HepG2 (cell line): ENCODE results near the gene BIK. TPM values are rescaled to one million over a fixed set of nuclear protein-coding genes. Genes with fewer than 3 reads are reported as not detected.

Experiments used
- ATF4 ChIP-seq, 2 experiments: fragments of 450-650 bp in 1 of 2; sonication (generic) in 1 of 2; formaldehyde crosslinking; IDR thresholded peaks; 2 replicates each; pipeline versions ENCODE4 v1.5.0 to v1.8.0; 2020 to 2022; ENCODE audit warnings: mild to moderate bottlenecking in 1 of 2, missing genetic modification reagents in 1 of 2
- DNMT1 ChIP-seq: sonication (generic); formaldehyde crosslinking; IDR thresholded peaks from 2 replicates; pipeline ENCODE4 v1.5.1; 2020; ENCODE audit warnings: mild to moderate bottlenecking, missing genetic modification reagents
- GTF2F1 ChIP-seq: fragments of 150-350 bp; IDR thresholded peaks from 2 replicates; pipeline ENCODE4 v1.6.1; 2014; ENCODE audit warnings: low read length
- HMGXB3 ChIP-seq: sonication (generic); formaldehyde crosslinking; IDR thresholded peaks from 2 replicates; pipeline ENCODE4 v1.4.0; 2020; ENCODE audit warnings: missing genetic modification reagents, borderline replicate concordance
- KAT7 ChIP-seq: IDR thresholded peaks from 2 replicates; pipeline ENCODE4 v1.6.1; 2018; ENCODE audit warnings: borderline replicate concordance, missing compliant biosample characterization
- MED1 ChIP-seq: sonication (generic); formaldehyde crosslinking; IDR thresholded peaks from 2 replicates; pipeline ENCODE4 v1.4.0; 2020; ENCODE audit warnings: missing genetic modification reagents
- NR2F1 ChIP-seq, 2 experiments: fragments of 450-650 bp in 1 of 2; formaldehyde crosslinking in 1 of 2; IDR thresholded peaks; 2 replicates each; pipeline versions ENCODE4 v1.5.0 to v1.6.1; 2016 to 2020; ENCODE audit warnings: mild to moderate bottlenecking in 1 of 2, missing compliant biosample characterization in 1 of 2, missing genetic modification reagents in 1 of 2, moderate library complexity in 1 of 2
- SYNCRIP ChIP-seq: fragments of 200-400 bp; formaldehyde crosslinking; IDR thresholded peaks from 2 replicates; pipeline ENCODE4 v1.6.1; 2018; ENCODE audit warnings: mild to moderate bottlenecking, low read depth, low read length; ENCODE audit not compliant: insufficient read depth
- TBL1XR1 ChIP-seq: fragments of 150-350 bp; IDR thresholded peaks from 2 replicates; pipeline ENCODE4 v1.6.1; 2014; ENCODE audit warnings: borderline replicate concordance, low read length; ENCODE audit not compliant: partially characterized antibody
- XBP1 ChIP-seq: sonication (generic); formaldehyde crosslinking; IDR thresholded peaks from 2 replicates; pipeline ENCODE4 v1.5.0; 2020; ENCODE audit warnings: missing genetic modification reagents
- ZNF549 ChIP-seq: sonication (generic); formaldehyde crosslinking; IDR thresholded peaks from 2 replicates; pipeline ENCODE4 v1.5.0; 2020; ENCODE audit warnings: missing genetic modification reagents
- ZNF564 ChIP-seq: sonication (generic); formaldehyde crosslinking; IDR thresholded peaks from 2 replicates; pipeline ENCODE4 v1.8.1; 2023; ENCODE audit warnings: mild to moderate bottlenecking, missing genetic modification reagents
- ZNF660 ChIP-seq: sonication (generic); formaldehyde crosslinking; IDR thresholded peaks from 2 replicates; pipeline ENCODE4 v1.5.1; 2020; ENCODE audit warnings: mild to moderate bottlenecking, low read depth, missing genetic modification reagents, borderline replicate concordance
- ZNF670 ChIP-seq: sonication (generic); formaldehyde crosslinking; IDR thresholded peaks from 2 replicates; pipeline ENCODE4 v1.8.0; 2022; ENCODE audit warnings: mild to moderate bottlenecking, missing genetic modification reagents, borderline replicate concordance
- ZNF713 ChIP-seq: sonication (generic); formaldehyde crosslinking; IDR thresholded peaks from 2 replicates; pipeline ENCODE4 v1.4.0; 2020; ENCODE audit warnings: mild to moderate bottlenecking, missing genetic modification reagents
- ZNF724P ChIP-seq: sonication (generic); formaldehyde crosslinking; IDR thresholded peaks from 2 replicates; pipeline ENCODE4 v1.8.0; 2022; ENCODE audit warnings: missing genetic modification reagents, borderline replicate concordance
- ZNF879 ChIP-seq: sonication (generic); formaldehyde crosslinking; IDR thresholded peaks from 2 replicates; pipeline ENCODE4 v1.8.1; 2023; ENCODE audit warnings: missing genetic modification reagents
- polyA plus RNA-seq, 8 experiments: library from polyadenylated mRNA; depleted of rRNA in 3 of 8; stranded (reverse) in 7 of 8; unstranded in 1 of 8; fragments of >200 nt; fragmentation: Illumina TruSeq in 4 of 8; extraction: Trizol in 4 of 8; gene quantifications; 2 replicates each; pipeline versions ENCODE4 v1.2.1 to v1.2.3, GENCODE V29; 2011 to 2016; ENCODE audit warnings: low read depth in 4 of 8, missing spikeins in 1 of 8, mixed read lengths in 1 of 8; ENCODE audit not compliant: insufficient read depth in 1 of 8
- total RNA-seq, 5 experiments: library from RNA; depleted of rRNA; stranded (reverse); fragments of >200 nt; fragmentation: Illumina TruSeq; extraction: Trizol; gene quantifications; 2 replicates each; pipeline ENCODE4 v1.2.3, GENCODE V29; 2016; ENCODE audit warnings: low read depth in 1 of 5
- TF ChIP-seq, protein P1 (sequence below): sonication (generic); formaldehyde crosslinking; IDR thresholded peaks from 2 replicates; pipeline ENCODE4 v1.4.0; 2020; ENCODE audit warnings: low read depth, missing genetic modification reagents
- TF ChIP-seq, protein P2 (sequence below): sonication (generic); formaldehyde crosslinking; IDR thresholded peaks from 2 replicates; pipeline ENCODE4 v1.8.0; 2022; ENCODE audit warnings: mild to moderate bottlenecking, missing genetic modification reagents, borderline replicate concordance

Gene BIK
- total and polyA plus RNA-seq, 2 of the 13 experiments (the other 11 are each of a cell fraction or from before 2014, with no cell fraction given) = 0.54 to 0.80 TPM

DNA sequence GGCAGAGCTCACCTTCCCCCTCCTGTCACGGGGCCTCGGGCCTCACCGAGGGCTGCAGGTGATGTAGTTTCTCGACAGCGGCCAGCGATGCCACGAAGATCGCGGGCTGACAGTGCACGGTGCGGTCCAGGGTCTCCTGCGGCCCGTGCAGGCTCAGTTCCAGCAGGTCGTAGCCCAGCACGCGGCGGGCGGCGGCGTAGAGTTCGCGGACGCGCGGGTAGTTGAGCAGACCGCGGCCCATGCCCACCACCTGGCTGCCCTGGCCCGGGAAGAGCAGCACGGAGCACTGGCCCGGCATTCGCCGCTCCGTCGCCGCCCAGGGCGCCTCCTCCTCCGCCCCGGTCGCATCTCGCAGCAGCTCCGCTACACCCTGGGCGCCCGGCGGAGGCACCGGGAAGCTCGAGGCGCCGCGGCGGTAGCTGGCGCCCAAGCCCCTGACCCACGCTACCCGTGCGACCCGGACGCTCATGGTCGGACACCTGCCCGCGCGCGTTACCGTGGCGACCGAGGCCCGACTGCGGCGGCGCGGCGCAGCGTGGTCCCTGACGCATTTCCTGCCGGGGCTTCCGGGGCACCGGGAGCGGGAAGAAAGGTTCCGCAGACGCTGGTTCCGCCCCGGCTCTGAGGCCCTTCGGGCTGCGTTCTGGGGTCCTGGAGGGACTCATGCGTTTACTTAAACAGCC lies 32.5 kb downstream of the BIK start, which contains the start of gene MCAT (continued):
- TF ChIP-seq HMGXB3 (CRISPR knock-in tag) (no peak; the same call in 1 of the 2 replicates), ZNF670 (CRISPR knock-in tag) (no peak), MED1 (CRISPR knock-in tag) (peak; percentile 63; the same call in 1 of the 2 replicates), ZNF879 (CRISPR knock-in tag) (no peak), TBL1XR1 (peak; percentile 44), NR2F1 (CRISPR knock-in tag; IDR thresholded peaks at IDR 0.05) (peak in 1 of 2 experiments; percentile 27; a peak in 1 of 4 replicates), DNMT1 (no peak), ZNF549 (CRISPR knock-in tag) (no peak), ZNF713 (peak; percentile 83; the same call in 1 of the 2 replicates), ZNF564 (no peak), GTF2F1 (no peak), ZNF724P (CRISPR knock-in tag) (peak; percentile 32; the same call in 1 of the 2 replicates), KAT7 (peak; percentile 87; the same call in 1 of the 2 replicates), ZNF660 (0 out of 2 replicates have a peak, but pooled peaks have one; percentile 29), XBP1 (CRISPR knock-in tag) (no peak), ATF4 (CRISPR knock-in tag; IDR thresholded peaks at IDR 0.05) (no peak), SYNCRIP (no peak)
- TF ChIP-seq, protein P1, sequence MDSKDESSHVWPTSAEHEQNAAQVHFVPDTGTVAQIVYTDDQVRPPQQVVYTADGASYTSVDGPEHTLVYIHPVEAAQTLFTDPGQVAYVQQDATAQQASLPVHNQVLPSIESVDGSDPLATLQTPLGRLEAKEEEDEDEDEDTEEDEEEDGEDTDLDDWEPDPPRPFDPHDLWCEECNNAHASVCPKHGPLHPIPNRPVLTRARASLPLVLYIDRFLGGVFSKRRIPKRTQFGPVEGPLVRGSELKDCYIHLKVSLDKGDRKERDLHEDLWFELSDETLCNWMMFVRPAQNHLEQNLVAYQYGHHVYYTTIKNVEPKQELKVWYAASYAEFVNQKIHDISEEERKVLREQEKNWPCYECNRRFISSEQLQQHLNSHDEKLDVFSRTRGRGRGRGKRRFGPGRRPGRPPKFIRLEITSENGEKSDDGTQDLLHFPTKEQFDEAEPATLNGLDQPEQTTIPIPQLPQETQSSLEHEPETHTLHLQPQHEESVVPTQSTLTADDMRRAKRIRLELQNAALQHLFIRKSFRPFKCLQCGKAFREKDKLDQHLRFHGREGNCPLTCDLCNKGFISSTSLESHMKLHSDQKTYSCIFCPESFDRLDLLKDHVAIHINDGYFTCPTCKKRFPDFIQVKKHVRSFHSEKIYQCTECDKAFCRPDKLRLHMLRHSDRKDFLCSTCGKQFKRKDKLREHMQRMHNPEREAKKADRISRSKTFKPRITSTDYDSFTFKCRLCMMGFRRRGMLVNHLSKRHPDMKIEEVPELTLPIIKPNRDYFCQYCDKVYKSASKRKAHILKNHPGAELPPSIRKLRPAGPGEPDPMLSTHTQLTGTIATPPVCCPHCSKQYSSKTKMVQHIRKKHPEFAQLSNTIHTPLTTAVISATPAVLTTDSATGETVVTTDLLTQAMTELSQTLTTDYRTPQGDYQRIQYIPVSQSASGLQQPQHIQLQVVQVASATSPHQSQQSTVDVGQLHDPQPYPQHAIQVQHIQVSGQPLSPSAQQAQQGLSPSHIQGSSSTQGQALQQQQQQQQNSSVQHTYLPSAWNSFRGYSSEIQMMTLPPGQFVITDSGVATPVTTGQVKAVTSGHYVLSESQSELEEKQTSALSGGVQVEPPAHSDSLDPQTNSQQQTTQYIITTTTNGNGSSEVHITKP = no peak
- TF ChIP-seq, protein P2, sequence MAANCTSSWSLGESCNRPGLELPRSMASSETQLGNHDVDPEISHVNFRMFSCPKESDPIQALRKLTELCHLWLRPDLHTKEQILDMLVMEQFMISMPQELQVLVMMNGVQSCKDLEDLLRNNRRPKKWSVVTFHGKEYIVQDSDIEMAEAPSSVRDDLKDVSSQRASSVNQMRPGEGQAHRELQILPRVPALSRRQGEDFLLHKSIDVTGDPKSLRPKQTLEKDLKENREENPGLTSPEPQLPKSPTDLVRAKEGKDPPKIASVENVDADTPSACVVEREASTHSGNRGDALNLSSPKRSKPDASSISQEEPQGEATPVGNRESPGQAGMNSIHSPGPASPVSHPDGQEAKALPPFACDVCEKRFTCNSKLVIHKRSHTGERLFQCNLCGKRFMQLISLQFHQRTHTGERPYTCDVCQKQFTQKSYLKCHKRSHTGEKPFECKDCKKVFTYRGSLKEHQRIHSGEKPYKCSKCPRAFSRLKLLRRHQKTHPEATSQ = no peak
